ACC112 (cell line): ENCODE measurements around the gene TSPAN18.

ENCODE experiments used
- H2AFZ ChIP-seq: fragments of 200-600 bp; sonication (generic); one replicate; pipeline ENCODE4 v1.6.0; 2017; ENCODE audit warnings: antibody characterized with exemption, low read length; ENCODE audit not compliant: unreplicated experiment
- H3K27ac ChIP-seq: fragments of 200-600 bp; sonication (generic); 2 replicates; pipeline ENCODE4 v1.5.1; 2014; ENCODE audit warnings: low read depth, mild to moderate bottlenecking, antibody characterized with exemption, low read length, moderate library complexity
- H3K27me3 ChIP-seq: fragments of 200-600 bp; sonication (generic); 2 replicates; pipeline ENCODE4 v1.6.1; 2014; ENCODE audit warnings: mild to moderate bottlenecking, antibody characterized with exemption, low read length, moderate library complexity, mixed read lengths; ENCODE audit not compliant: insufficient read depth
- H3K36me3 ChIP-seq: fragments of 200-600 bp; sonication (generic); 2 replicates; pipeline ENCODE4 v1.6.1; 2016; ENCODE audit warnings: mild to moderate bottlenecking, antibody characterized with exemption, low read length, moderate library complexity, mixed read lengths; ENCODE audit not compliant: insufficient read depth
- H3K4me1 ChIP-seq: fragments of 200-600 bp; sonication (generic); one replicate; pipeline ENCODE4 v1.6.1; 2016; ENCODE audit warnings: low read length, mixed read lengths; ENCODE audit not compliant: insufficient read depth, unreplicated experiment, control insufficient read depth
- H3K4me3 ChIP-seq: fragments of 200-600 bp; sonication (generic); 2 replicates; pipeline ENCODE4 v1.5.1; 2014; ENCODE audit warnings: mild to moderate bottlenecking, low read depth, low read length
- H3K79me2 ChIP-seq: fragments of 200-600 bp; sonication (generic); one replicate; pipeline ENCODE4 v1.6.0; 2016; ENCODE audit warnings: low read length; ENCODE audit not compliant: control insufficient read depth, unreplicated experiment, insufficient read depth

The TSPAN18 gene

GRCh38 chr11:44812971-44813370 lies 86.2 kb downstream of the TSPAN18 start:
- H3K27ac ChIP-seq: no peak overlapping the region
- no peak overlapping the region for H3K4me3 ChIP-seq
- H3K36me3 ChIP-seq: no peaks in the 10 kb centered on the region
- peaks cover 16% of the 10 kb centered on the region for H3K27me3 ChIP-seq
- no peaks in the 10 kb centered on the region for H3K79me2 ChIP-seq
- no peak overlapping the region for H2AFZ ChIP-seq
- H3K4me1 ChIP-seq: no peaks in the 10 kb centered on the region

- H2AFZ ChIP-seq: no peak overlapping the region
- H3K36me3 ChIP-seq: no peaks in the 10 kb centered on the region
- peaks cover 12% of the 10 kb centered on the region for H3K27me3 ChIP-seq
- H3K79me2 ChIP-seq: no peaks in the 10 kb centered on the region
- H3K27ac ChIP-seq: no peak overlapping the region
- no peak overlapping the region for H3K4me3 ChIP-seq
- H3K4me1 ChIP-seq: no peaks in the 10 kb centered on the region
Observed at GRCh38 chr11:44813401-44813800, 86.6 kb downstream of the TSPAN18 start.

- Histone ChIP-seq H3K4me1 (no peaks in the 10 kb centered on the region), H3K27me3 (0 out of 2 replicates have a peak, but pooled peaks cover under 1% of the 10 kb centered on the region), H3K27ac (no peak overlapping the region), H3K36me3 (no peaks in the 10 kb centered on the region), H2AFZ (no peak overlapping the region), H3K4me3 (no peak overlapping the region), H3K79me2 (no peaks in the 10 kb centered on the region)
Observed at GRCh38 chr11:44814881-44815592, 88.3 kb downstream of the TSPAN18 start.

- Histone ChIP-seq H2AFZ (no peak overlapping the region), H3K79me2 (no peaks in the 10 kb centered on the region), H3K27ac (no peak overlapping the region), H3K27me3 (0 out of 2 replicates have a peak, but pooled peaks cover 6% of the 10 kb centered on the region), H3K36me3 (no peaks in the 10 kb centered on the region), H3K4me3 (no peak overlapping the region), H3K4me1 (no peaks in the 10 kb centered on the region)
Observed at GRCh38 chr11:44815917-44816456, 89.2 kb downstream of the TSPAN18 start.

GRCh38 chr11:44816761-44817160 lies 90.0 kb downstream of the TSPAN18 start:
- no peak overlapping the region for H3K27ac ChIP-seq

GRCh38 chr11:44817207-44817949 lies 90.6 kb downstream of the TSPAN18 start:
- no peak overlapping the region for H2AFZ ChIP-seq
- no peak overlapping the region for H3K27ac ChIP-seq
- no peak overlapping the region for H3K4me3 ChIP-seq
- H3K36me3 ChIP-seq: no peaks in the 10 kb centered on the region
- no peaks in the 10 kb centered on the region for H3K4me1 ChIP-seq
- peaks cover 10% of the 10 kb centered on the region; the same call in 1 of the 2 replicates for H3K27me3 ChIP-seq
- no peaks in the 10 kb centered on the region for H3K79me2 ChIP-seq

More at GRCh38 chr11:44816761-44817160, 90.0 kb downstream of the TSPAN18 start:
- H3K4me3 ChIP-seq: no peak overlapping the region
- no peaks in the 10 kb centered on the region for H3K4me1 ChIP-seq
- H2AFZ ChIP-seq: no peak overlapping the region
- no peaks in the 10 kb centered on the region for H3K79me2 ChIP-seq
- peaks cover 8% of the 10 kb centered on the region; the same call in 1 of the 2 replicates for H3K27me3 ChIP-seq
- no peaks in the 10 kb centered on the region for H3K36me3 ChIP-seq

- Histone ChIP-seq H2AFZ (no peak overlapping the region), H3K27ac (no peak overlapping the region), H3K36me3 (no peaks in the 10 kb centered on the region), H3K4me3 (no peak overlapping the region), H3K4me1 (no peaks in the 10 kb centered on the region), H3K79me2 (no peaks in the 10 kb centered on the region), H3K27me3 (peaks cover 10% of the 10 kb centered on the region; the same call in 1 of the 2 replicates)
Observed at GRCh38 chr11:44818110-44818509, 91.3 kb downstream of the TSPAN18 start.

- Histone ChIP-seq H3K4me3 (no peak overlapping the region), H3K27me3 (peaks cover 10% of the 10 kb centered on the region; the same call in 1 of the 2 replicates), H3K4me1 (no peaks in the 10 kb centered on the region), H2AFZ (no peak overlapping the region), H3K36me3 (no peaks in the 10 kb centered on the region), H3K79me2 (no peaks in the 10 kb centered on the region), H3K27ac (no peak overlapping the region)
Observed at GRCh38 chr11:44819346-44819745, 92.6 kb downstream of the TSPAN18 start.

- no peak overlapping the region for H2AFZ ChIP-seq
- H3K27ac ChIP-seq: no peak overlapping the region
- H3K79me2 ChIP-seq: no peaks in the 10 kb centered on the region
- H3K4me3 ChIP-seq: no peak overlapping the region
- H3K27me3 ChIP-seq: peaks cover 10% of the 10 kb centered on the region; the same call in 1 of the 2 replicates
- H3K4me1 ChIP-seq: no peaks in the 10 kb centered on the region
- H3K36me3 ChIP-seq: no peaks in the 10 kb centered on the region
Observed at GRCh38 chr11:44822369-44822768, 95.6 kb downstream of the TSPAN18 start.

GRCh38 chr11:44823006-44823405 lies 96.2 kb downstream of the TSPAN18 start:
- Histone ChIP-seq H3K27me3 (peaks cover 13% of the 10 kb centered on the region; the same call in 1 of the 2 replicates), H3K79me2 (no peaks in the 10 kb centered on the region), H3K4me3 (no peak overlapping the region), H3K27ac (no peak overlapping the region), H2AFZ (no peak overlapping the region), H3K4me1 (no peaks in the 10 kb centered on the region), H3K36me3 (no peaks in the 10 kb centered on the region)
